ENCODE results near the gene SLC25A43. TPM values are rescaled to one million over a fixed set of nuclear protein-coding genes. Genes with fewer than 3 reads are reported as not detected.

The SLC25A43 gene
- total RNA-seq, 4 donors from 2014 or later: 18.4 to 33.7 (median 22.2) TPM

- ATAC-seq (ENCODE audit: low FRiP score) (no peak), DNase-seq (ENCODE audit: low spot score) (no peak)
- TF ChIP-seq CTCF (IDR thresholded peaks at IDR 0.05): no peak
These were observed 43.1 kb downstream of the SLC25A43 start for GRCh38 chrX:119442286-119442685.

- DNase-seq (ENCODE audit: low spot score): no peak
- ATAC-seq (ENCODE audit: low FRiP score): no peak
- no peak for TF ChIP-seq CTCF (IDR thresholded peaks at IDR 0.05)
These were observed 54.1 kb downstream of the SLC25A43 start for GRCh38 chrX:119453202-119453601.

GRCh38 chrX:119455264-119455663, 56.1 kb downstream of the SLC25A43 start:
- TF ChIP-seq CTCF (IDR thresholded peaks at IDR 0.05): no peak
- DNase-seq (ENCODE audit: low spot score) (no peak), ATAC-seq (ENCODE audit: low FRiP score) (no peak)

GRCh38 chrX:119459181-119459580, 60.0 kb downstream of the SLC25A43 start:
- no peak for DNase-seq (ENCODE audit: low spot score)
- no peak for ATAC-seq (ENCODE audit: low FRiP score)
- TF ChIP-seq CTCF (IDR thresholded peaks at IDR 0.05): no peak

GRCh38 chrX:119465555-119465954, 66.4 kb downstream of the SLC25A43 start:
- no peak for TF ChIP-seq CTCF (IDR thresholded peaks at IDR 0.05)
- ATAC-seq (ENCODE audit: low FRiP score) (no peak), DNase-seq (ENCODE audit: low spot score) (no peak)

- no peak for TF ChIP-seq CTCF (IDR thresholded peaks at IDR 0.05)
- no peak for ATAC-seq (ENCODE audit: low FRiP score)
- no peak for DNase-seq (ENCODE audit: low spot score)
These were observed 67.8 kb downstream of the SLC25A43 start for GRCh38 chrX:119466970-119467369.

GRCh38 chrX:119467433-119467832, 68.3 kb downstream of the SLC25A43 start:
- no peak for ATAC-seq (ENCODE audit: low FRiP score)
- no peak for DNase-seq (ENCODE audit: low spot score)
- no peak for TF ChIP-seq CTCF (IDR thresholded peaks at IDR 0.05)

All from omental fat pad (tissue), 4 donors.